ENCODE measurements around the gene ADGRV1. TPM values are rescaled to one million over a fixed set of nuclear protein-coding genes. Genes with fewer than 3 reads are reported as not detected.

The ADGRV1 gene
- total and polyA plus RNA-seq, 9 of the 15 experiments (the other 6 are each of a cell fraction or from before 2014, with no cell fraction given) = 21.7 to 156 (median 58.2) TPM

GRCh38 chr5:91212714-91213092 lies 654.1 kb downstream of the ADGRV1 start (continued):
- no peak for TF ChIP-seq CEBPZ (IDR thresholded peaks at IDR 0.05; ENCODE audit: borderline replicate concordance, low read depth, low read length)
- no peak for TF ChIP-seq ZNF699 (CRISPR knock-in tag; IDR thresholded peaks at IDR 0.05; ENCODE audit: insufficient replicate concordance)
- TF ChIP-seq FUS (optimal IDR thresholded peaks at IDR 0.05; ENCODE audit: low read depth, low read length) = no peak
- no peak for TF ChIP-seq PBX2 (CRISPR knock-in tag; IDR thresholded peaks at IDR 0.05; ENCODE audit: low read depth)
- 0 out of 2 replicates have a peak, but pooled peaks have one; percentile 15 for TF ChIP-seq PBX2 (tag; conservative IDR thresholded peaks at IDR 0.05; ENCODE audit: low read depth)
- TF ChIP-seq ID3 (CRISPR knock-in tag; IDR thresholded peaks at IDR 0.05) = no peak
- no peak for TF ChIP-seq ID3 (tag; IDR thresholded peaks at IDR 0.05)
- TF ChIP-seq MTF1 (CRISPR knock-in tag; IDR thresholded peaks at IDR 0.05; ENCODE audit: borderline replicate concordance) = no peak
- TF ChIP-seq RFX5 (IDR thresholded peaks at IDR 0.05; ENCODE audit: low read depth, low read length) = no peak
- TF ChIP-seq ZC3H8 (IDR thresholded peaks at IDR 0.05) = no peak
- TF ChIP-seq TAF1 (IDR thresholded peaks at IDR 0.05; ENCODE audit: control insufficient read depth, extremely low read depth, insufficient read depth, low read length, severe bottlenecking) = no peak
- TF ChIP-seq ZBTB33 (CRISPR knock-in tag; IDR thresholded peaks at IDR 0.05) = no peak
- TF ChIP-seq ZBTB9 (CRISPR knock-in tag; IDR thresholded peaks at IDR 0.05) = no peak
- 0 out of 2 replicates have a peak, but pooled peaks have one; percentile 15 for TF ChIP-seq TFE3 (CRISPR knock-in tag; IDR thresholded peaks at IDR 0.05)
- 0 out of 2 replicates have a peak, but pooled peaks have one; percentile 42 for TF ChIP-seq ZNF766 (CRISPR knock-in tag; conservative IDR thresholded peaks at IDR 0.05)
- TF ChIP-seq CBFA2T2 (conservative IDR thresholded peaks at IDR 0.05) = peak; percentile 53; the same call in 1 of the 2 replicates

Measured in K562 (cell line).